HUES48 (cell line): ENCODE results near the gene APOBEC3F.
A peak's percentile ranks its signal among the peaks of the same experiment; 100 is the strongest.
"Not testable (repeated sequence)": the region's sequence is repeated elsewhere in the genome, so short reads cannot be mapped to it uniquely, and the experiment has no call there.

ENCODE experiments used
- H3K27ac ChIP-seq: one replicate; pipeline ENCODE4 v1.7.0; 2013; ENCODE audit warnings: low read depth, low read length, inconsistent platforms
- H3K27me3 ChIP-seq: 2 replicates; pipeline ENCODE4 v1.6.1; 2013; ENCODE audit warnings: mild to moderate bottlenecking, low read length; ENCODE audit not compliant: control insufficient read depth, insufficient read depth
- H3K36me3 ChIP-seq: 2 replicates; pipeline ENCODE4 v1.6.1; 2013; ENCODE audit warnings: low read length; ENCODE audit not compliant: control insufficient read depth, insufficient read depth
- H3K4me1 ChIP-seq: 2 replicates; pipeline ENCODE4 v1.6.1; 2013; ENCODE audit warnings: mild to moderate bottlenecking, low read length; ENCODE audit not compliant: control insufficient read depth, insufficient read depth
- H3K4me3 ChIP-seq: 2 replicates; pipeline ENCODE4 v1.5.1; 2013; ENCODE audit warnings: mild to moderate bottlenecking, low read depth, low read length
- H3K9ac ChIP-seq: 2 replicates; pipeline ENCODE4 v1.6.1; 2013; ENCODE audit warnings: mild to moderate bottlenecking, low read depth, low read length, moderate library complexity
- H3K9me3 ChIP-seq: 2 replicates; pipeline ENCODE4 v1.6.1; 2013; ENCODE audit warnings: low read length; ENCODE audit not compliant: control insufficient read depth, insufficient read depth

APOBEC3F gene

DNA sequence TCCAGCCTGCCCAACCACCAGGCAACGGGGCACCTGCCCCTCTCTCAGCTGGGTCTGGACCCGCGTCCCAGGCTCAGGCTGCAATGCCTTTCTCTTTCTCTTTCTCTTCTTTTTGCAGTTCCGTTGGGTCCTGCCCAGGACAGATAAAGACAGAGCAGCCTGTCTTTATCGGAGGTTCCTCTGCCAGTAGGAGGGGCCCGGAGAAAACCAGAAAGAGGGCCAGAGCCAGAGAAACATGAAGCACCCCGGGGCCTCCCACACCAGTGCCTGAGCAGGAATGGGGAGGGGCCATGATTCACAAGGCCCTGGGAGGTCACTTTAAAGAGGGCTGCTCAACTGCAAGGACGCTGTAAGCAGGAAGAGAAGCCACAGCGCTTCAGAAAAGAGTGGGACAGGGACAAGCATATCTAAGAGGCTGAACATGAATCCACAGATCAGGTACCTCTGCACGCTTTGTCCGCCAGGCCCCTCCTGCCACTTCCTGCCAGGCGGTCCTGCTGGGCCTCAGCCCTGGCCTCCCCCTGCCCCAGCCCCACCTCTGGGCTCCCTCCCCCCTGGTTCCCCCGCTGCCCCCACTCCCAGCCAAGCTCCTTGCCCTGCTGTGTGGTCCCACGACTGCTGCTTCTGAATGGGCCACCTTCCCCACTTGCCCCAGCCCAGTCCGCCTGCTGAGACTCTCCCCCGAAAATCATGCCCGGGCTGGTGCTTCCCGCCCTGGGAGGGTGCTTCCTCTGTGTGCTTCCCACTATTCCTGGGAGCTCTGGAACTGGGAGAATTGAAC, 26.5 kb upstream of the APOBEC3F start, which contains the start of gene APOBEC3C:
TSS of gene APOBEC3C (plus strand) at position 316 of the 781 bp plus-strand sequence. CDS start at position 422, 106 bp downstream.
- Histone ChIP-seq H3K4me3 (peak within 1 kb of the TSS; percentile 39), H3K27ac (peak within 1 kb of the TSS; percentile 76), H3K9me3 (no peaks in the 10 kb centered on the region), H3K9ac (peak within 1 kb of the TSS; percentile 9; the same call in 1 of the 2 replicates), H3K27me3 (no peaks in the 10 kb centered on the region), H3K36me3 (no peaks in the 10 kb centered on the region), H3K4me1 (peaks cover 40% of the 10 kb centered on the region)

DNA sequence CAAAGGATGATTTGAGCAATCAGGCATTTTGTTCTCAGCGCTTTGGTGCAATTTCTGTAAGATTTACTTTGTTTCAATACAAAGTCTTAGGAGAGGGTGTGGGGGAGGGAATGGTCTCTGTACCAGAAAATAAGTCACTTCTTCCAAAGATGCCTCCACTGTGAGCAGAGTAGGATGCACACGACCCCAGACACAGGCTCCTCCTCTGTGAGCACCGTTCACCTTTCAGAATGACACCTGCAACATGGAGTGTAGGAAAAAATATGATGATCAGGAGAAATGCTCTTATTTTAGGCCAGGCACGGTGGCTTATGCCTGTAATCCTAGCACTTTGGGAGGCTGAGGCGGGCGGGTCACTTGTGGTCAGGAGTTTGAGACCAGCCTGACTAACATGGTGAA, 25.9 kb upstream of the APOBEC3F start:
- peak overlapping the region; percentile 39; the same call in 1 of the 2 replicates for H3K4me3 ChIP-seq
- peak overlapping the region; percentile 76 for H3K27ac ChIP-seq
- H3K9ac ChIP-seq = not testable (repeated sequence)

DNA sequence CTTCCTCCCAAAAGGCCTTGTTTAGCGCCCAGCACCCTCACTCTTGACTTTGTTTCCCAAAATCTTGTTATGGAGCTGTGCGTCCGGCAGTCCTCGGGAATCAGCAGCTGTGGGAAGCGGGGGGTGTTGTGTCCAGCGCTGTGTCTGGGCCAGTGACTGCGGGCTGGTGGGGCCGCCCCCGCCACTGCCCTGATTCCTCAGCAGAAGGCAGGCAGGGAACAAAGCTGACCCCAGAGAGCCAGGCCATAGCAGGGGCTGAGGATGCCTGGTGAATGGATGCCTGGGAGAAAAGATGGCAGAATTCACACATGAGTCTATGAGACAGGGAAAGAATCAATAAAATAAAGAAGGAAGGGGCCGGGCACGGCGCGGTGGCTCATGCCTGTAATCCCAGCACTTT, 24.1 kb upstream of the APOBEC3F start:
- Histone ChIP-seq H3K4me3 (no peak overlapping the region), H3K27ac (no peak overlapping the region), H3K27me3 (no peaks in the 10 kb centered on the region), H3K4me1 (peaks cover 43% of the 10 kb centered on the region), H3K9me3 (no peaks in the 10 kb centered on the region), H3K9ac (no peak overlapping the region), H3K36me3 (no peaks in the 10 kb centered on the region)

More for the DNA sequence above, 25.9 kb upstream of the APOBEC3F start:
- H3K4me1 ChIP-seq = peaks cover 41% of the 10 kb centered on the region
- H3K9me3 ChIP-seq, H3K27me3 ChIP-seq, H3K36me3 ChIP-seq: not testable (repeated sequence)

DNA sequence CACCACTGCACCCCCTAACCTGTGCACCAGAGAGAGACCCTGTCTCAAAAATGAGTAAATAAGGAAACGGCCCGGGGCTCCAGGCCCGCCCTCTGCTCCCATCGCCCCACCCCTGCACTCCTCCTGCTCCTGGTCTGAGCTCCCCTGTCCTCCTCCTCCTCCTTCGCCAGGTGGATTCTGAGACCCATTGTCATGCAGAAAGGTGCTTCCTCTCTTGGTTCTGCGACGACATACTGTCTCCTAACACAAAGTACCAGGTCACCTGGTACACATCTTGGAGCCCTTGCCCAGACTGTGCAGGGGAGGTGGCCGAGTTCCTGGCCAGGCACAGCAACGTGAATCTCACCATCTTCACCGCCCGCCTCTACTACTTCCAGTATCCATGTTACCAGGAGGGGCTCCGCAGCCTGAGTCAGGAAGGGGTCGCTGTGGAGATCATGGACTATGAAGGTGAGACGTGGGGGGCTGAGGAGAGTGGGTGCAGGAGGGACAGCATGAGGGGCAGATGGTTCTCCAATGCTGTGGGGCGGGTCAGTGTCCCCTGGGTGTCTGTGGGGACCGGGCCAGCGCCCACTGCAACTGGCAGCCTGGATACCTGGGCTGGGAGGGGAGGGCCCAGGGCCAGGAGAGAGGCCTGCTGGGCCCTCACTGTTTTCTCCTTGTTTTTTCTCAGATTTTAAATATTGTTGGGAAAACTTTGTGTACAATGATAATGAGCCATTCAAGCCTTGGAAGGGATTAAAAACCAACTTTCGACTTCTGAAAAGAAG, 22.9 kb upstream of the APOBEC3F start:
- peaks cover 50% of the 10 kb centered on the region for H3K4me1 ChIP-seq
- H3K27ac ChIP-seq = peak overlapping the region; percentile 66
- peak overlapping the region; percentile 54 for H3K9ac ChIP-seq

DNA sequence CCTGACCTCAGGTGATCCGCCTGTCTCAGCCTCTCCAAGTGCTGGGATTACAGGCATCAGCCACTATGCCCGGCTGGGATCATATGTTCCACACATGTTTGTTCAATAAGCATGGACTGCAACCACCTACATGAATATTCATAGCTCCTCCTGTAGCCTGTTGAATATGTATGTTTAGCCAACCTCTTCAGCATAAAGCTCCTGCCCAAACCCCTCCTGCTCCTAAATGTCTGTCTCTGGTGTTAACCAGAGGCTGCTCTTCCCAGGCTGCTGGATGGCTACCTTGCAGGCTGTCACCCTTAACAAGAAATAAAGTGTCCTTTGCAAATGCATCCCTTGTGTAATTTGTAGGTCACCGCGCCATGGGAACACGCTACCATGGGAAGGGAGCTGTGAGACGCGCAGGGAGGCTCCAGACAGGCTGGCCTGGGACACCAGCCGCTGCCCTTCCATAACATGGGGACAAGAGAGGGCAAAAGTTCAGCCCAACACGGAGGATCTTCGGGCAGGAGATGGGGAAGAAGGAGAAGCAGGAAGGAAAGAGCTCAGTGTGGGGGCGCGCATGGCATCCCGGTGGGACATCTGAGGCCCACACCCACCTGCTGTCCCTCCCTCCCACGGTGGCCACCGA, 20.5 kb upstream of the APOBEC3F start:
- not testable (repeated sequence) for H3K36me3 ChIP-seq, H3K9me3 ChIP-seq, H3K27me3 ChIP-seq, H3K9ac ChIP-seq
- H3K4me1 ChIP-seq = peaks cover 32% of the 10 kb centered on the region
- peak overlapping the region; percentile 41; the same call in 1 of the 2 replicates for H3K4me3 ChIP-seq
- peak overlapping the region; percentile 62 for H3K27ac ChIP-seq

More for the DNA sequence above, 22.9 kb upstream of the APOBEC3F start:
- Histone ChIP-seq H3K4me3 (peak overlapping the region; percentile 60), H3K36me3 (no peaks in the 10 kb centered on the region), H3K27me3 (no peaks in the 10 kb centered on the region), H3K9me3 (no peaks in the 10 kb centered on the region)

DNA sequence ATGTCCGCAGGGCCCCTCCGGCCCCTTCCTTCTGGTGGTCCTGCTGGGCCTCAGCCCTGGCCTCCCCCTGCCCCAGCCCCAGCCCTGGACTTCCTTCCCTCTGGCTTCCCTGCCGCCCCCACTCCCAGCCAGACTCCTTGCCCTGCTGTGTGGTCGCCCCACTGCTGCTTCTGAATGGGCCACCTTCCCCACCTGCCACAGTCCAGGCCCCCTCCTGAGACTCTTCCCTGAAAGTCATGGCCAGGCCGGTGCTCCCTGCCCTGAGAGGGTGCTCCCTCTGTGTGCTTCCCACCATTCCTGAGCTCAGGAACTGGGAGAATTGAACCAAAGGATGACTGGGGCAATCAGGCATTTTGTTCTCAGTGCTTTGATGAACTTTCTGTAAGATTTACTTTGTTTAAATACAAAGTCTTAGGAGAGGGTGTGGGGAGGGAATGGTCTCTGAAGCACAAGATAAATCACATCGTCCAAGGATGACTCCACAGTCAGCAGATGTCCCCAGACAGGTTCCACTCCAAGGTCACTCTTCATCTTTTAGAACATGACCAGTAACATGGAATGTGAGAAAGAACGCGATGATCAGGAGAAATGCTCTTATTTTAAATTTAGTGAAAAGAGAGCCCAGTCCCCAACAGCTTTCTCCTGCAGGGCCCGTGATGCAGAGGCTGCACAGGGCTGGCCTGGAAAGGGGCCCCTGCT, 19.0 kb upstream of the APOBEC3F start:
- no peak overlapping the region for H3K9ac ChIP-seq
- no peaks in the 10 kb centered on the region for H3K9me3 ChIP-seq
- no peak overlapping the region for H3K27ac ChIP-seq
- H3K27me3 ChIP-seq = no peaks in the 10 kb centered on the region
- H3K36me3 ChIP-seq = peaks cover 9% of the 10 kb centered on the region
- H3K4me1 ChIP-seq = peaks cover 27% of the 10 kb centered on the region
- H3K4me3 ChIP-seq = no peak overlapping the region

DNA sequence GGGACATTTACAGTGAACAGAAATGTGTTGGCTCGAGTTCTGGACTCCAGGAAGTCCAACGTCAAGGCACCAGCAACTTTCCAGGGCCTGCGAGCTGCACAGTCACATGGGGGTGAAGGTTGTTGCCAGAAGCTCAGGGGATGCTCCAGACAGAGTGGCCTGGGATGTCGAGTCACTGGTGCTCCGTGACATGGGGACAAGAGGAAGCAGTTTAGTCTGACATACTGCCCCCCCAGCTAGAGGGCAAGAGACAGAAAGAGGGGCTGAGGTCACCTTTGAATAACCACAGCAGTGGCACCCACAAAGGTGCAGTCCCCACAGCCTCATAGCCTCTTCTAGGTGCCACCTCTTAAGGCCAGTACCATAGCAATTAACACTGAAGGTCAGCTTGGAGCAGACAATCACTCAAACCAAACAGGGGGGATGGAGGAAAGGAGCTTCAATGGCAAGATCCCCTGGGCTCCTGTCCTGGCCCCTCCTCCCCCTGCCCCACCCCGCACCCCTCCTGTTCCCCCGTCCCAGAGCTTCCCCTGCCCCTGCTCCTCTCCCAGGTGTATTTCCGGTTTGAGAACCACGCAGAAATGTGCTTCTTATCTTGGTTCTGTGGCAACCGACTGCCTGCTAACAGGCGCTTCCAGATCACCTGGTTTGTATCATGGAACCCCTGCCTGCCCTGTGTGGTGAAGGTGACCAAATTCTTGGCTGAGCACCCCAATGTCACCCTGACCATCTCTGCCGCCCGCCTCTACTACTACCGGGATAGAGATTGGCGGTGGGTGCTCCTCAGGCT, 15.9 kb upstream of the APOBEC3F start:
- H3K4me1 ChIP-seq = 0 out of 2 replicates have a peak, but pooled peaks cover 12% of the 10 kb centered on the region
- H3K9me3 ChIP-seq = no peaks in the 10 kb centered on the region
- peaks cover 9% of the 10 kb centered on the region for H3K36me3 ChIP-seq
- no peak overlapping the region for H3K4me3 ChIP-seq
- no peaks in the 10 kb centered on the region for H3K27me3 ChIP-seq
- no peak overlapping the region for H3K27ac ChIP-seq
- no peak overlapping the region for H3K9ac ChIP-seq

DNA sequence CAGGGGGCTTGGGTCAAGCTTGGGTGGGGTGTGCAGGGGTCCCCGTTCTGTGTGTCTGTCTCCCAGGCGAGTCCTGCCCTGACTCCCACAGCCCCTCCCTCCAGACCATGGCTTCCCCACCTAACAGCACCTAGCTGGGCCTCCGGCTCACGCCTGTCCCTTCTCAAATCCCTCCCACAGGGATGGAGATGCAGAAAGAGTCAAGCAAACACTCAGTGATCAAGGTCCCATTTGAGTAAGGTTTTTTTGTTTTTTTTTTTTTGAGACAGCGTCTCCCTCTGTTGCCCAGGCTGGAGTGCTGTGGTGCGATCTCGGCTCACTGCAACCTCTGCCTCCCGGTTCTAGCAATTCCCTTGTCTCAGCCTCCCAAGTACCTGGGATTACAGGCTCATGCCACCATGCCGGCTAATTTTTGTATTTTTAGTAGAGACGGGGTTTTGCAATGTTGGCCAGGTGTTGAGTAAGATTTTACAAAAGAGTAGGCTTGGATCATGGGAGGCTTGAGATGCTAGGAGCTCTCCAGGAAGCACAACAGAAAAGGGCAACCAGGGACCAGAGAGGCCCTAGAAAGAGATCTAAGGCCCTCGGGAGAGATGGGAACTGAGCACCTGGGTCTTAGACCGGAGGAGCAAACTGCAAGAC, 14.0 kb upstream of the APOBEC3F start:
- Histone ChIP-seq H3K4me1 (peaks cover 13% of the 10 kb centered on the region), H3K27me3 (no peaks in the 10 kb centered on the region), H3K36me3 (peaks cover 9% of the 10 kb centered on the region), H3K4me3 (no peak overlapping the region), H3K27ac (no peak overlapping the region), H3K9me3 (no peaks in the 10 kb centered on the region), H3K9ac (no peak overlapping the region)

DNA sequence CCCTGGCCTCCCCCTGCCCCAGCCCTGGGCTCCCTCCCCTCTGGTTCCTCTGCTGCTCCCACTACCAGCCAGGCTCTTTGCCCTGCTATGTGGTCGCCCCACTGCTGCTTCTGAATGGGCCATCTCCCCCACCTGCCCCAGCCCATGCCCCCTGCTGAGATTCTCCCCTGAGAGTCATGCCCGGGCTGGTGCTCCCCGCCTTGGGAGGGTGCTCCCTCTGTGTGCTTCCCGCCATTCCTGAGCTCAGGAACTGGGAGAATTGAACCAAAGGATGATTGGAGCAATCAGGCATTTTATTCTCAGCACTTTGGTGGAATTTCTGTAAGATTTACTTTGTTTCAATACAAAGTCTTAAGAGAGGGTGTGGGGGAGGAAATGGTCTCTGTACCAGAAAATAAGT, 12.9 kb upstream of the APOBEC3F start:
- Histone ChIP-seq H3K27ac (no peak overlapping the region), H3K27me3 (no peaks in the 10 kb centered on the region), H3K36me3 (peaks cover 9% of the 10 kb centered on the region), H3K9me3 (no peaks in the 10 kb centered on the region), H3K4me3 (no peak overlapping the region), H3K4me1 (peaks cover 11% of the 10 kb centered on the region), H3K9ac (no peak overlapping the region)
